HCT116 (cell line): ENCODE measurements around the gene DVL1. TPM values are rescaled to one million over a fixed set of nuclear protein-coding genes. Genes with fewer than 3 reads are reported as not detected.

Experiments
- ATAC-seq: fragments of 200-7000 bp; cut with Tn5 transposase; 2 replicates; pipeline ENCODE4 v1.9.1; 2020; ENCODE audit warnings: mild to moderate bottlenecking, moderate library complexity
- BruUV-seq: library from RNA; stranded (reverse); fragments of 400-500 nt; replicated peaks from 2 replicates; lab custom pipeline; 2021; lab: Mats Ljungman, UMichigan
- CTCF ChIA-PET: fragments of 300-600 bp; sonication (Branson Sonifier 250); formaldehyde crosslinking; loops from one replicate; lab custom pipeline; 2021; ENCODE audit warnings: antibody characterized with exemption; lab: Charles Lee
- POLR2A ChIA-PET: fragments of 300-600, 350-600 bp; sonication (Branson Sonifier 250); formaldehyde crosslinking; loops from one replicate; lab custom pipeline; 2021; ENCODE audit warnings: antibody characterized with exemption; lab: Charles Lee
- RAD21 ChIA-PET, 2 experiments: fragments of 300-600 bp; sonication (Branson Sonifier 250); formaldehyde crosslinking; loops; one replicate each; lab custom pipeline; 2023; ENCODE audit warnings: low total read pairs in 2 of 2; ENCODE audit not compliant: uncharacterized antibody in 2 of 2, unreplicated experiment in 2 of 2, low non-redundant PET in 1 of 2; lab: Charles Lee
- DNase-seq: peaks from one replicate; pipeline ENCODE4 v3.0.0-alpha.2; 2010; ENCODE audit warnings: low read depth, low spot score
- H2AFZ ChIP-seq: fragments of 200-600 bp; shearing (Covaris generic), sonication (generic); 2 replicates; pipeline ENCODE4 v1.6.1; 2017; ENCODE audit warnings: low read depth, mixed run types, mixed read lengths, antibody characterized with exemption, low read length; ENCODE audit not compliant: poor library complexity, severe bottlenecking
- H3K27ac ChIP-seq: 2 replicates; pipeline ENCODE4 v1.5.1; 2012; ENCODE audit warnings: low read depth, low read length
- H3K27me3 ChIP-seq: fragments of 200-600 bp; sonication (generic); 2 replicates; pipeline ENCODE4 v1.6.1; 2016; ENCODE audit warnings: mixed run types, low read length, mixed read lengths; ENCODE audit not compliant: insufficient read depth
- H3K36me3 ChIP-seq, 2 experiments: fragments of 200-500 bp in 1 of 2; fragments of 200-600 bp in 1 of 2; sonication (Bioruptor generic) in 1 of 2; sonication (generic) in 1 of 2; 2 replicates each; pipeline versions ENCODE4 v1.5.1 to v1.6.1; 2014 to 2016; ENCODE audit warnings: low read length in 2 of 2, inconsistent platforms in 1 of 2, mixed read lengths in 1 of 2, mixed run types in 1 of 2; ENCODE audit not compliant: insufficient read depth in 2 of 2, control insufficient read depth in 1 of 2
- H3K4me1 ChIP-seq, 2 experiments: fragments of 200-600 bp in 1 of 2; sonication (generic) in 1 of 2; 2 replicates each; pipeline versions ENCODE4 v1.5.1 to v1.6.1; 2012 to 2017; ENCODE audit warnings: low read length in 2 of 2, inconsistent platforms in 1 of 2, mild to moderate bottlenecking in 1 of 2, mixed read lengths in 1 of 2, mixed run types in 1 of 2, moderate library complexity in 1 of 2; ENCODE audit not compliant: insufficient read depth in 2 of 2, control insufficient read depth in 1 of 2
- H3K4me2 ChIP-seq: fragments of 200-600 bp; sonication (generic); 2 replicates; pipeline ENCODE4 v1.6.1; 2017; ENCODE audit warnings: mixed run types, low read length, mixed read lengths
- H3K4me3 ChIP-seq, 2 experiments: fragments of 200-600 bp in 1 of 2; sonication (generic) in 1 of 2; replicated peaks in 1 of 2; 2 replicates each; pipeline ENCODE4 v1.5.1; 2011 to 2016; ENCODE audit warnings: low read length in 2 of 2, control low read depth in 1 of 2, low read depth in 1 of 2, mild to moderate bottlenecking in 1 of 2, mixed read lengths in 1 of 2, mixed run types in 1 of 2
- H3K79me2 ChIP-seq: fragments of 200-600 bp; sonication (generic); 2 replicates; pipeline ENCODE4 v1.6.1; 2017; ENCODE audit warnings: mild to moderate bottlenecking, mixed run types, low read length, moderate library complexity, mixed read lengths; ENCODE audit not compliant: insufficient read depth
- H3K9ac ChIP-seq: fragments of 200-600 bp; sonication (generic); 2 replicates; pipeline ENCODE4 v1.6.1; 2016; ENCODE audit warnings: low read length, mixed read lengths
- H3K9me2 ChIP-seq: fragments of 200-600 bp; sonication (generic), shearing (Covaris generic); 2 replicates; pipeline ENCODE4 v1.6.1; 2017; ENCODE audit warnings: mixed run types, mild to moderate bottlenecking, moderate library complexity; ENCODE audit not compliant: insufficient read depth
- H3K9me3 ChIP-seq, 2 experiments: fragments of 200-500 bp in 1 of 2; fragments of 200-600 bp in 1 of 2; sonication (Bioruptor generic) in 1 of 2; sonication (generic) in 1 of 2; 2 replicates each; pipeline ENCODE4 v1.6.1; 2014 to 2017; ENCODE audit warnings: low read length in 2 of 2, mixed read lengths in 2 of 2, inconsistent platforms in 1 of 2, low read depth in 1 of 2, mild to moderate bottlenecking in 1 of 2, mixed run types in 1 of 2, moderate library complexity in 1 of 2; ENCODE audit not compliant: control insufficient read depth in 1 of 2, insufficient read depth in 1 of 2
- H4K20me1 ChIP-seq: fragments of 200-600 bp; sonication (generic), shearing (Covaris generic); 2 replicates; pipeline ENCODE4 v1.6.1; 2017; ENCODE audit warnings: mixed run types, mild to moderate bottlenecking, moderate library complexity; ENCODE audit not compliant: insufficient read depth
- CBX3 ChIP-seq: IDR thresholded peaks from 2 replicates; pipeline ENCODE4 v1.6.1; 2012; ENCODE audit warnings: low read depth
- CEBPB ChIP-seq: IDR thresholded peaks from 2 replicates; pipeline ENCODE4 v1.6.1; 2012; ENCODE audit warnings: low read depth
- EGR1 ChIP-seq: IDR thresholded peaks from 2 replicates; pipeline ENCODE4 v1.6.1; 2012; ENCODE audit warnings: low read depth
- ELF1 ChIP-seq: IDR thresholded peaks from 2 replicates; pipeline ENCODE4 v1.6.1; 2012; ENCODE audit warnings: low read depth, borderline replicate concordance
- FOSL1 ChIP-seq: IDR thresholded peaks from 2 replicates; pipeline ENCODE4 v1.6.1; 2012; ENCODE audit warnings: low read depth
- JUND ChIP-seq: IDR thresholded peaks from 2 replicates; pipeline ENCODE4 v1.6.1; 2012
- POLR2A ChIP-seq: IDR thresholded peaks from 2 replicates; pipeline ENCODE4 v1.7.0; 2011; ENCODE audit warnings: borderline replicate concordance; ENCODE audit not compliant: insufficient read depth, insufficient read length; ENCODE audit errors: extremely low read depth
- TCF7L2 ChIP-seq: IDR thresholded peaks from 2 replicates; pipeline ENCODE4 v1.7.0; 2011; ENCODE audit warnings: borderline replicate concordance, inconsistent platforms; ENCODE audit not compliant: insufficient read depth, insufficient read length; ENCODE audit errors: extremely low read depth
- ZFX ChIP-seq: fragments of 450-650 bp; IDR thresholded peaks from 2 replicates; pipeline ENCODE4 v1.6.1; 2017
- ZNF274 ChIP-seq: fragments of 200-500 bp; sonication (Bioruptor generic); IDR thresholded peaks from 2 replicates; pipeline ENCODE4 v1.6.1; 2014; ENCODE audit warnings: mild to moderate bottlenecking, low read depth, low read length, inconsistent platforms
- intact Hi-C: fragments of 100-400 bp; cut with micrococcal nuclease; formaldehyde crosslinking; loops from 2 replicates; pipeline ENCODE4 v1.10.0; 2022
- total RNA-seq: library from RNA; stranded (reverse); gene quantifications from one replicate; pipeline ENCODE4 v1.2.1, GENCODE V29; 2021; ENCODE audit not compliant: unreplicated experiment
- TF ChIP-seq, protein P1 (sequence below): IDR thresholded peaks from 2 replicates; pipeline ENCODE4 v1.6.1; 2012
- TF ChIP-seq, protein P2 (sequence below): IDR thresholded peaks from 2 replicates; pipeline ENCODE4 v1.6.1; 2012
- TF ChIP-seq, protein P3 (sequence below): IDR thresholded peaks from 2 replicates; pipeline ENCODE4 v1.6.1; 2012; ENCODE audit warnings: low read depth

Gene DVL1
- total RNA-seq, 1 experiment from 2014 or later = 160 TPM

DNA sequence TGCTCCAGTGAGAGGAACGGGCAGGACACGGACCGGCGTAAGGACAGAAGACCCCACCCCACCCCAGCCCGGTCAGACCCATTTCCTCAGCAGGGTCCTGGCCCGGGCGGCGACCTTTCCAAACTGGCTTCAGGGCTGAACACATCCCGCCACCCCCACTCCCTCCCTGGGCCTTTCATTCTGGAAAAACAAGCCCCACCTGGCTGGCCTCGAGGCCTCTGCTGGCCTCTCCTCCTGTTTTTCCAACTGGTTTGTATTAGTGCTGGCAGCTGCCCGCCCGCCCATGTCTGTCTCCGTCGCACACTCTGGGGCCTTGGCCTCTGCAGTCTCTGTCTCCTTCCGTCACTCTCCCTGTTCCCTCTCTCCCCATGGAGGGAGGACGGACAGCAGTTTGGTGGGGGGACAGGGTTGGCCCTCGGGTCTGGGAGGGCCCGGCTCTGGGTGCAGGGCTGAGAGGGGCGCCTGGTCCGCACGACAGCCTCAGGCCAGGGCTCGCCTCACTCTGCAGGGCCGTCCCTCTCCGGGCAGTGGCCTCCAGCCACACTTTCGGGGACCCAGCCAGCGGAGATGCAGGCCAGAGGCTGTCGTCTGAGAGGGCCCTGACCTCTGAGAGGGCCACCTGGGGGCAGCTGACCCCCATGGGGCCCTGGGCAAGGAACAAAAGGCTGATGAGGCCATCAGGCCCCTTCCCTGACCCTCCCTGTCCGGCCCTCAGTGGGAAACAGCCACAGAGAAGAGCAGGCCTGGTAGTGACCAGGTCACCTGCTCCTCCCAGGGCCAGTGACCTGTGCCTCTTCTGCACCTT lies 10.6 kb upstream of the DVL1 start:
- TF ChIP-seq TCF7L2 (no peak), POLR2A (no peak), CBX3 (no peak), FOSL1 (no peak), CEBPB (no peak), JUND (no peak), EGR1 (no peak), ZNF274 (no peak)
- TF ChIP-seq, protein P1, sequence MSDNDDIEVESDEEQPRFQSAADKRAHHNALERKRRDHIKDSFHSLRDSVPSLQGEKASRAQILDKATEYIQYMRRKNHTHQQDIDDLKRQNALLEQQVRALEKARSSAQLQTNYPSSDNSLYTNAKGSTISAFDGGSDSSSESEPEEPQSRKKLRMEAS = no peak
- TF ChIP-seq, protein P2, sequence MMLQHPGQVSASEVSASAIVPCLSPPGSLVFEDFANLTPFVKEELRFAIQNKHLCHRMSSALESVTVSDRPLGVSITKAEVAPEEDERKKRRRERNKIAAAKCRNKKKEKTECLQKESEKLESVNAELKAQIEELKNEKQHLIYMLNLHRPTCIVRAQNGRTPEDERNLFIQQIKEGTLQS = no peak
- Histone ChIP-seq H3K4me2 (peak overlapping the region; percentile 68), H3K4me3 (no peak overlapping the region), H3K79me2 (no peaks in the 10 kb centered on the region), H4K20me1 (no peaks in the 10 kb centered on the region), H3K27me3 (no peaks in the 10 kb centered on the region), H3K36me3 (no peaks in the 10 kb centered on the region), H3K4me1 (peaks cover 24 to 57% of the 10 kb centered on the region in 2 experiments), H3K9ac (peak overlapping the region; percentile 51), H3K9me2 (no peaks in the 10 kb centered on the region), H3K9me3 (no peaks in the 10 kb centered on the region), H2AFZ (no peak overlapping the region), H3K27ac (peak overlapping the region; percentile 49)
- DNase-seq = no peak
- peak; percentile 1; the same call in 1 of the 2 replicates for ATAC-seq
- RAD21 ChIA-PET = interaction anchor here in 1 of 2 experiments (1.2 kb wide), 1 partner anchor 12 kb away, joined by 3 read pairs; no protein-coding TSS in a partner anchor
- no TSS peak for BruUV-seq
- intact Hi-C loops = no loop called here
- POLR2A ChIA-PET = no interaction called here
- CTCF ChIA-PET = no interaction called here

GRCh38 chr1:1359308-1359663 lies 10.1 kb upstream of the DVL1 start:
- TF ChIP-seq ELF1 (no peak), FOSL1 (no peak), ZFX (no peak), JUND (no peak)
- TF ChIP-seq, protein P3, sequence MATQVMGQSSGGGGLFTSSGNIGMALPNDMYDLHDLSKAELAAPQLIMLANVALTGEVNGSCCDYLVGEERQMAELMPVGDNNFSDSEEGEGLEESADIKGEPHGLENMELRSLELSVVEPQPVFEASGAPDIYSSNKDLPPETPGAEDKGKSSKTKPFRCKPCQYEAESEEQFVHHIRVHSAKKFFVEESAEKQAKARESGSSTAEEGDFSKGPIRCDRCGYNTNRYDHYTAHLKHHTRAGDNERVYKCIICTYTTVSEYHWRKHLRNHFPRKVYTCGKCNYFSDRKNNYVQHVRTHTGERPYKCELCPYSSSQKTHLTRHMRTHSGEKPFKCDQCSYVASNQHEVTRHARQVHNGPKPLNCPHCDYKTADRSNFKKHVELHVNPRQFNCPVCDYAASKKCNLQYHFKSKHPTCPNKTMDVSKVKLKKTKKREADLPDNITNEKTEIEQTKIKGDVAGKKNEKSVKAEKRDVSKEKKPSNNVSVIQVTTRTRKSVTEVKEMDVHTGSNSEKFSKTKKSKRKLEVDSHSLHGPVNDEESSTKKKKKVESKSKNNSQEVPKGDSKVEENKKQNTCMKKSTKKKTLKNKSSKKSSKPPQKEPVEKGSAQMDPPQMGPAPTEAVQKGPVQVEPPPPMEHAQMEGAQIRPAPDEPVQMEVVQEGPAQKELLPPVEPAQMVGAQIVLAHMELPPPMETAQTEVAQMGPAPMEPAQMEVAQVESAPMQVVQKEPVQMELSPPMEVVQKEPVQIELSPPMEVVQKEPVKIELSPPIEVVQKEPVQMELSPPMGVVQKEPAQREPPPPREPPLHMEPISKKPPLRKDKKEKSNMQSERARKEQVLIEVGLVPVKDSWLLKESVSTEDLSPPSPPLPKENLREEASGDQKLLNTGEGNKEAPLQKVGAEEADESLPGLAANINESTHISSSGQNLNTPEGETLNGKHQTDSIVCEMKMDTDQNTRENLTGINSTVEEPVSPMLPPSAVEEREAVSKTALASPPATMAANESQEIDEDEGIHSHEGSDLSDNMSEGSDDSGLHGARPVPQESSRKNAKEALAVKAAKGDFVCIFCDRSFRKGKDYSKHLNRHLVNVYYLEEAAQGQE = no peak
- TF ChIP-seq, protein P1 = no peak
- Histone ChIP-seq H3K4me3 (no peak overlapping the region), H4K20me1 (no peaks in the 10 kb centered on the region), H3K27me3 (no peaks in the 10 kb centered on the region), H3K4me1 (peaks cover 22 to 52% of the 10 kb centered on the region in 2 experiments), H2AFZ (no peak overlapping the region), H3K9me3 (no peaks in the 10 kb centered on the region), H3K9ac (no peak overlapping the region), H3K9me2 (no peaks in the 10 kb centered on the region), H3K79me2 (no peaks in the 10 kb centered on the region), H3K27ac (no peak overlapping the region), H3K4me2 (no peak overlapping the region; the same call in 1 of the 2 replicates), H3K36me3 (no peaks in the 10 kb centered on the region)
- ChIA-PET RAD21 (no interaction called here), POLR2A (no interaction called here), CTCF (no interaction called here)
- intact Hi-C loops = no loop called here
- no peak for DNase-seq
- ATAC-seq = no peak
- BruUV-seq = no TSS peak
